Measurements from ENCODE around the gene SMYD3. TPM values are rescaled to one million over a fixed set of nuclear protein-coding genes. Genes with fewer than 3 reads are reported as not detected.

The SMYD3 gene
- total and polyA plus RNA-seq, 2 of the 4 experiments (the other 2 are of a cell fraction): 26.5 to 37.6 TPM

GRCh38 chr1:245791410-245792312 is 715.4 kb downstream of the SMYD3 start:
- H3K36me3 ChIP-seq (ENCODE audit: control insufficient read depth, insufficient read depth, low read length): no peaks in the 10 kb centered on the region
- H2AK5ac ChIP-seq (ENCODE audit: low read depth, low read length): peak overlapping the region; percentile 42; the same call in 1 of the 2 replicates
- peaks cover 9% of the 10 kb centered on the region for H3K9me1 ChIP-seq (ENCODE audit: insufficient read depth, low read length)
- no peak overlapping the region for H3K23ac ChIP-seq (ENCODE audit: low read depth, low read length)
- H3K4me3 ChIP-seq (ENCODE audit: insufficient read depth, low read depth, low read length): no peak overlapping the region
- H3K4ac ChIP-seq (ENCODE audit: low read depth, low read length): peak overlapping the region; percentile 49; the same call in 1 of the 2 replicates
- DNase-seq: no peak
- H4K8ac ChIP-seq (ENCODE audit: low read depth in 2 of 2, low read length in 2 of 2): 0 out of 4 replicates have a peak overlapping the region, but pooled peaks of 1 of the 2 experiments have one; percentile 22
- H2AK9ac ChIP-seq (replicated peaks; ENCODE audit: low read depth, low read length, poor library complexity): no peak overlapping the region
- intact Hi-C loops (cut with micrococcal nuclease): no loop called here
- no peaks in the 10 kb centered on the region for H3K27me3 ChIP-seq (ENCODE audit: control insufficient read depth, insufficient read depth, low read length)
- H3K56ac ChIP-seq (ENCODE audit: extremely low read depth, insufficient read depth, low read length): no peak overlapping the region
- H3K18ac ChIP-seq (ENCODE audit: low read depth, low read length): peak overlapping the region; percentile 75; the same call in 1 of the 2 replicates
- 100% methylated on average over 1 of the region's 10 CpGs; no CpG with 5 or more reads in 1 of the 2 experiments for WGBS, 2 experiments (ENCODE audit: extremely low coverage in 2 of 2, insufficient read length in 1 of 2)
- no peak overlapping the region for H3K9ac ChIP-seq (ENCODE audit: low read depth, low read length)
- H2BK5ac ChIP-seq (ENCODE audit: low read depth, low read length, poor library complexity, severe bottlenecking): no peak overlapping the region
- CTCF ChIA-PET: no interaction called here
- H3K4me1 ChIP-seq (ENCODE audit: control insufficient read depth, insufficient read depth, low read length): peaks cover 19% of the 10 kb centered on the region
- in situ Hi-C loops (cut with MboI; ENCODE audit: low sequenced_read_pairs): no loop called here
- no peak overlapping the region; the same call in 2 of the 3 replicates for H2BK15ac ChIP-seq (ENCODE audit: low read depth, low read length)
- 0 out of 2 replicates have a peak overlapping the region, but pooled peaks have one; percentile 40 for H3K14ac ChIP-seq (replicated peaks; ENCODE audit: low read depth, low read length)
- no peaks in the 10 kb centered on the region for H3K9me3 ChIP-seq (ENCODE audit: control insufficient read depth, insufficient read depth, low read length)
- ATAC-seq (ENCODE audit: low read depth): no peak
- H3K4me2 ChIP-seq (ENCODE audit: low read depth, low read length): no peak overlapping the region
- POLR2A ChIA-PET (ENCODE audit: unreplicated experiment): no interaction called here
- no TSS peak for BruUV-seq (replicated peaks)
- H2AFZ ChIP-seq (replicated peaks; ENCODE audit: low read length, poor library complexity): no peak overlapping the region
- H2BK120ac ChIP-seq (ENCODE audit: low read depth, low read length): peak overlapping the region; percentile 28; the same call in 1 of the 2 replicates
- H4K5ac ChIP-seq (ENCODE audit: low read depth, low read length): peak overlapping the region; percentile 67; the same call in 1 of the 2 replicates
- dilution Hi-C loops (cut with HindIII; ENCODE audit: low sequenced_read_pairs, unreplicated experiment): no loop called here
- H3K79me1 ChIP-seq (ENCODE audit: low read depth in 1 of 2, low read length in 2 of 2): 0 out of 4 replicates have a peak, but pooled peaks cover 0 to 5% of the 10 kb centered on the region in 2 experiments
- peak overlapping the region; percentile 73; the same call in 1 of the 2 replicates for H2BK20ac ChIP-seq (ENCODE audit: low read depth, low read length)
- H4K20me1 ChIP-seq (ENCODE audit: insufficient read depth, low read length): no peaks in the 10 kb centered on the region
- no peak overlapping the region for H4K91ac ChIP-seq (ENCODE audit: insufficient read depth, low read depth, low read length)
- no peak overlapping the region for H3K27ac ChIP-seq (ENCODE audit: insufficient read depth, low read length)
- TF ChIP-seq POLR2A (IDR thresholded peaks at IDR 0.05; ENCODE audit: low read depth, low read length): no peak
- no peak for TF ChIP-seq CHD1 (IDR thresholded peaks at IDR 0.05; ENCODE audit: low read depth, low read length)
- no peak for TF ChIP-seq NFE2L2 (IDR thresholded peaks at IDR 0.05; ENCODE audit: low read depth, low read length)
- no peak for TF ChIP-seq CEBPB (IDR thresholded peaks at IDR 0.05; ENCODE audit: low read depth, low read length)
- TF ChIP-seq MXI1 (IDR thresholded peaks at IDR 0.05; ENCODE audit: borderline replicate concordance, low read depth, low read length): no peak
- no peak for TF ChIP-seq ELK1 (IDR thresholded peaks at IDR 0.05; ENCODE audit: borderline replicate concordance, low read depth, low read length)
- no peak for TF ChIP-seq FOS (IDR thresholded peaks at IDR 0.05; ENCODE audit: low read depth, low read length)
- no peak for TF ChIP-seq RFX5 (IDR thresholded peaks at IDR 0.05; ENCODE audit: low read depth, low read length)
- TF ChIP-seq RAD21 (IDR thresholded peaks at IDR 0.05; ENCODE audit: low read length): no peak
- no peak for TF ChIP-seq SMC3 (IDR thresholded peaks at IDR 0.05; ENCODE audit: low read depth, low read length)
- no peak for TF ChIP-seq RCOR1 (IDR thresholded peaks at IDR 0.05; ENCODE audit: insufficient replicate concordance, low read length)
- no peak for TF ChIP-seq MAZ (IDR thresholded peaks at IDR 0.05; ENCODE audit: borderline replicate concordance, low read depth, low read length)
- no peak for TF ChIP-seq BHLHE40 (IDR thresholded peaks at IDR 0.05; ENCODE audit: low read depth, low read length)
- TF ChIP-seq MAFK (IDR thresholded peaks at IDR 0.05; ENCODE audit: low read depth, low read length): no peak
- no peak for TF ChIP-seq CTCF (conservative IDR thresholded peaks at IDR 0.05; ENCODE audit: low read depth, low read length)
